ENCODE results near the gene TUBB6. TPM values are rescaled to one million over a fixed set of nuclear protein-coding genes. Genes with fewer than 3 reads are reported as not detected.

The TUBB6 gene
- total and polyA plus RNA-seq, 2 of the 8 experiments (the other 6 are each of a cell fraction or from before 2014, with no cell fraction given), result 126 to 223 TPM

GRCh38 chr18:12291690-12292089 is 16.4 kb upstream of the TUBB6 start:
- no peak overlapping the region for H2BK20ac ChIP-seq (ENCODE audit: low read length)
- no peak overlapping the region for H3K27ac ChIP-seq (ENCODE audit: low read depth, low read length)
- no peaks in the 10 kb centered on the region; the same call in 1 of the 2 replicates for H3K79me1 ChIP-seq (ENCODE audit: low read depth, low read length)
- H4K20me1 ChIP-seq (replicated peaks in 1 of 2; ENCODE audit: control insufficient read depth in 1 of 2, insufficient read depth in 2 of 2, low read length in 2 of 2), result no peaks in the 10 kb centered on the region
- no peak overlapping the region for H3K4me3 ChIP-seq (ENCODE audit: extremely low read depth in 1 of 4, insufficient read depth in 2 of 4, low read depth in 3 of 4, low read length in 4 of 4)
- ChIA-PET POLR2A (ENCODE audit: partially characterized antibody) (interaction anchor here (1.0 to 1.1 kb wide), 2 partner anchors 17 to 70 kb away, joined by 3 read pairs; no protein-coding TSS in a partner anchor), CTCF (ENCODE audit: partially characterized antibody) (interaction anchor here (0.7 to 1.8 kb wide), 3 partner anchors 9 to 15 kb away, joined by 5 to 7 read pairs (median 7); no protein-coding TSS in a partner anchor)
- no peak overlapping the region for H2AFZ ChIP-seq (ENCODE audit: low read length)
- H3K14ac ChIP-seq (ENCODE audit: insufficient read length), result no peak overlapping the region
- H3K79me2 ChIP-seq (ENCODE audit: control insufficient read depth in 1 of 2, insufficient read depth in 2 of 2, low read length in 2 of 2), result no peaks in the 10 kb centered on the region
- H3K27me3 ChIP-seq (replicated peaks in 1 of 4; ENCODE audit: control insufficient read depth in 3 of 4, extremely low read depth in 1 of 4, insufficient read depth in 3 of 4, low read length in 3 of 4), result peaks cover 2 to 24% (median 18%) of the 10 kb centered on the region in 4 experiments
- FAIRE-seq, result no peak
- peaks cover 13% of the 10 kb centered on the region for H3K23me2 ChIP-seq (ENCODE audit: low read depth, low read length)
- TF ChIP-seq POU5F1 (IDR thresholded peaks at IDR 0.05; ENCODE audit: low read depth, low read length) (no peak), KDM5A (IDR thresholded peaks at IDR 0.05; ENCODE audit: low read length) (no peak), GTF2F1 (IDR thresholded peaks at IDR 0.05; ENCODE audit: borderline replicate concordance, low read depth, low read length) (no peak), BACH1 (IDR thresholded peaks at IDR 0.05; ENCODE audit: low read length) (no peak)
- no peak overlapping the region for H4K5ac ChIP-seq (ENCODE audit: insufficient read length, low read depth, low read length)
- H3K36me3 ChIP-seq (ENCODE audit: control insufficient read depth in 2 of 4, insufficient read depth in 4 of 4, low read length in 3 of 4), result no peaks in the 10 kb centered on the region
- H3K4ac ChIP-seq (replicated peaks; ENCODE audit: insufficient read length, low read depth, low read length), result peak overlapping the region; percentile 28
- no peak overlapping the region for H2BK12ac ChIP-seq (ENCODE audit: low read depth, low read length)
- no peak overlapping the region for H3K18ac ChIP-seq (ENCODE audit: extremely low read depth, low read length)
- no peak overlapping the region for H3K4me2 ChIP-seq (ENCODE audit: insufficient read depth in 1 of 2, low read depth in 2 of 2, low read length in 2 of 2)
- no peak for DNase-seq (ENCODE audit: low read depth in 1 of 2, low spot score in 2 of 2)
- peaks cover 0 to 10% (median 6%) of the 10 kb centered on the region in 4 experiments; a peak in 5 of 7 replicates for H3K4me1 ChIP-seq (replicated peaks in 1 of 4; ENCODE audit: control insufficient read depth in 3 of 4, insufficient read depth in 4 of 4, low read length in 3 of 4)
- peak overlapping the region; percentile 57 for H4K91ac ChIP-seq (replicated peaks; ENCODE audit: insufficient read length, low read length)
- no peak overlapping the region for H2AK5ac ChIP-seq (ENCODE audit: low read depth, low read length)
- no peaks in the 10 kb centered on the region for H3K9me3 ChIP-seq (ENCODE audit: insufficient read depth in 2 of 2, low read depth in 1 of 2, low read length in 1 of 2)
- H3K23ac ChIP-seq (ENCODE audit: insufficient read length), result no peak overlapping the region
- no peak overlapping the region for H2BK15ac ChIP-seq (ENCODE audit: low read length)
- H4K8ac ChIP-seq (ENCODE audit: extremely low read depth, insufficient read depth, low read length), result no peak overlapping the region
- H3K9ac ChIP-seq (replicated peaks in 1 of 4; ENCODE audit: extremely low read depth in 1 of 4, low read depth in 3 of 4, low read length in 3 of 4), result no peak overlapping the region
- no peak overlapping the region for H2BK5ac ChIP-seq (ENCODE audit: low read depth, low read length)
- no peak overlapping the region for H2BK120ac ChIP-seq (replicated peaks; ENCODE audit: low read depth, low read length)
- WGBS, 2 experiments (ENCODE audit: extremely low coverage in 1 of 2, insufficient coverage in 1 of 2, insufficient read length in 1 of 2, insufficient replicate concordance in 2 of 2, low coverage in 1 of 2, low lambda C conversion rate in 2 of 2, missing lambda C conversion rate in 1 of 2), result 88% methylated on average over 14 of the region's 14 CpGs; no CpG with 5 or more reads in 1 of the 2 experiments
- H3K56ac ChIP-seq (replicated peaks; ENCODE audit: insufficient read length, low read depth, low read length), result no peak overlapping the region

All from H1 (cell line).